ENCODE measurements around the gene GABRA6. TPM values are rescaled to one million over a fixed set of nuclear protein-coding genes. Genes with fewer than 3 reads are reported as not detected.

The GABRA6 gene
- total and polyA plus RNA-seq, 8 donors, result not detected

GRCh38 chr5:161734741-161735140 is 49.2 kb downstream of the GABRA6 start:
- no peaks in the 10 kb centered on the region for H3K4me1 ChIP-seq
- WGBS, 2 donors, result 64 to 79% methylated on average over 1 of the region's 1 CpG
- H3K27ac ChIP-seq, result no peak overlapping the region
- TF ChIP-seq CTCF (IDR thresholded peaks at IDR 0.05), result no peak
- no peak for FAIRE-seq
- no peak overlapping the region for H3K4me3 ChIP-seq
- intact Hi-C loops (cut with DNase I), result no loop called here
- no peak for DNase-seq
- no peaks in the 10 kb centered on the region for H3K9me3 ChIP-seq
- no peaks in the 10 kb centered on the region for H3K27me3 ChIP-seq
- H3K36me3 ChIP-seq, result no peaks in the 10 kb centered on the region
- no peak for ATAC-seq

- no peak overlapping the region for H3K4me3 ChIP-seq
- H3K9me3 ChIP-seq, result no peaks in the 10 kb centered on the region
- 71 to 84% methylated on average over 1 of the region's 1 CpG for WGBS, 2 donors
- H3K4me1 ChIP-seq, result no peaks in the 10 kb centered on the region
- TF ChIP-seq CTCF (IDR thresholded peaks at IDR 0.05), result no peak
- no peak for ATAC-seq
- intact Hi-C loops (cut with DNase I), result no loop called here
- no peaks in the 10 kb centered on the region for H3K36me3 ChIP-seq
- FAIRE-seq, result no peak
- no peaks in the 10 kb centered on the region for H3K27me3 ChIP-seq
- no peak overlapping the region for H3K27ac ChIP-seq
- DNase-seq, result no peak
Observed at GRCh38 chr5:161740433-161740832, 54.9 kb downstream of the GABRA6 start.

- no peaks in the 10 kb centered on the region for H3K4me1 ChIP-seq
- H3K4me3 ChIP-seq, result no peak overlapping the region
- FAIRE-seq (no peak), ATAC-seq (no peak), DNase-seq (peak in 1 of 6 donors; percentile 23)
- H3K36me3 ChIP-seq, result no peaks in the 10 kb centered on the region
- H3K27me3 ChIP-seq, result no peaks in the 10 kb centered on the region
- no peaks in the 10 kb centered on the region for H3K9me3 ChIP-seq
- TF ChIP-seq CTCF (IDR thresholded peaks at IDR 0.05), result no peak
- 66 to 79% methylated on average over 2 of the region's 2 CpGs for WGBS, 2 donors
- intact Hi-C loops (cut with DNase I), result no loop called here
- no peak overlapping the region for H3K27ac ChIP-seq
Observed at GRCh38 chr5:161744276-161744675, 58.8 kb downstream of the GABRA6 start.

- no peak for TF ChIP-seq CTCF (IDR thresholded peaks at IDR 0.05)
- ATAC-seq (no peak), DNase-seq (no peak), FAIRE-seq (no peak)
- Histone ChIP-seq H3K4me1 (no peaks in the 10 kb centered on the region), H3K27ac (no peak overlapping the region), H3K9me3 (no peaks in the 10 kb centered on the region), H3K27me3 (no peaks in the 10 kb centered on the region), H3K4me3 (no peak overlapping the region), H3K36me3 (no peaks in the 10 kb centered on the region)
- WGBS, 2 donors, result 36 to 63% methylated on average over 3 of the region's 3 CpGs
- intact Hi-C loops (cut with DNase I), result no loop called here
Observed at GRCh38 chr5:161745392-161745791, 59.9 kb downstream of the GABRA6 start.

GRCh38 chr5:161751265-161751664 is 65.7 kb downstream of the GABRA6 start:
- no peak overlapping the region for H3K27ac ChIP-seq
- H3K4me1 ChIP-seq, result no peaks in the 10 kb centered on the region
- H3K27me3 ChIP-seq, result no peaks in the 10 kb centered on the region
- H3K9me3 ChIP-seq, result no peaks in the 10 kb centered on the region
- no peak for FAIRE-seq
- 78 to 80% methylated on average over 10 of the region's 10 CpGs for WGBS, 2 donors
- no peak for TF ChIP-seq CTCF (IDR thresholded peaks at IDR 0.05)
- ATAC-seq, result no peak
- no peaks in the 10 kb centered on the region for H3K36me3 ChIP-seq
- DNase-seq, result no peak
- no peak overlapping the region for H3K4me3 ChIP-seq
- intact Hi-C loops (cut with DNase I), result no loop called here

Other genes starting within 250 kb of the GABRA6 start
- under 1 TPM in 4 of 6 donors, not detected in 2; 0.05 to 0.41 (median 0.18) TPM for gene GABRB2, start 139.0 kb upstream of the GABRA6 start, total RNA-seq
- under 1 TPM in 1 of 2 donors, not detected in 1; 0.07 TPM for gene GABRB2, start 139.0 kb upstream of the GABRA6 start, polyA plus RNA-seq
- under 1 TPM in 1 of 6 donors, not detected in 5; 0.16 TPM for gene GABRA1, start 162.4 kb downstream of the GABRA6 start, total RNA-seq
- gene GABRA1, start 162.4 kb downstream of the GABRA6 start, polyA plus RNA-seq, result under 1 TPM in 1 of 2 donors, not detected in 1; 0.45 TPM

Data from pancreas (tissue), 10 donors.